ENCODE data around the gene ZNF337. TPM values are rescaled to one million over a fixed set of nuclear protein-coding genes. Genes with fewer than 3 reads are reported as not detected.
"Not testable (repeated sequence)": the region's sequence is repeated elsewhere in the genome, so short reads cannot be mapped to it uniquely, and the experiment has no call there.

ZNF337 gene
- total RNA-seq, 3 donors from 2014 or later = 7.2 to 16.2 (median 8.3) TPM

DNA sequence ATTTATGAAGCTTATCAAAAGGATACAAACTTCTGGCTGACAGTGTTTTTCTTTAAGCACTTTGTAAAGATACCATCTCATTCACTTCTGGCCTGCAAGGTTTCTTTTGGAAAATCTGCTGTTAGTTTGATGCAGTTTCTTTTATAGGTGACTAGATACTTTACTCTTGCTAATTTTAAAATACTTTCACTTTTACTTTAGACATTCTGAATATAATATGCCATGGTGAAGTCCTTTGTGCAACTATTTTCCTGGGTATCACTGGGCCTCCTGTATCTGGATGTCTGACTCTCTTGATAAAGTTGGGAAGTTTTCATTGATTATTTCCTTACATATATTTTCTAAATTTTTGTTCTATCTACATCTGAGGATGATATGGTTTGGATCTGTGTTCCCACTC lies 29.0 kb upstream of the ZNF337 start:
- no peak overlapping the region for H3K4me3 ChIP-seq
- TF ChIP-seq, protein P1, sequence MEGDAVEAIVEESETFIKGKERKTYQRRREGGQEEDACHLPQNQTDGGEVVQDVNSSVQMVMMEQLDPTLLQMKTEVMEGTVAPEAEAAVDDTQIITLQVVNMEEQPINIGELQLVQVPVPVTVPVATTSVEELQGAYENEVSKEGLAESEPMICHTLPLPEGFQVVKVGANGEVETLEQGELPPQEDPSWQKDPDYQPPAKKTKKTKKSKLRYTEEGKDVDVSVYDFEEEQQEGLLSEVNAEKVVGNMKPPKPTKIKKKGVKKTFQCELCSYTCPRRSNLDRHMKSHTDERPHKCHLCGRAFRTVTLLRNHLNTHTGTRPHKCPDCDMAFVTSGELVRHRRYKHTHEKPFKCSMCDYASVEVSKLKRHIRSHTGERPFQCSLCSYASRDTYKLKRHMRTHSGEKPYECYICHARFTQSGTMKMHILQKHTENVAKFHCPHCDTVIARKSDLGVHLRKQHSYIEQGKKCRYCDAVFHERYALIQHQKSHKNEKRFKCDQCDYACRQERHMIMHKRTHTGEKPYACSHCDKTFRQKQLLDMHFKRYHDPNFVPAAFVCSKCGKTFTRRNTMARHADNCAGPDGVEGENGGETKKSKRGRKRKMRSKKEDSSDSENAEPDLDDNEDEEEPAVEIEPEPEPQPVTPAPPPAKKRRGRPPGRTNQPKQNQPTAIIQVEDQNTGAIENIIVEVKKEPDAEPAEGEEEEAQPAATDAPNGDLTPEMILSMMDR (IDR thresholded peaks at IDR 0.05) = no peak
- H3K4me1 ChIP-seq (ENCODE audit: low read depth) = no peaks in the 10 kb centered on the region
- no peak for ATAC-seq
- intact Hi-C loops (cut with DNase I, micrococcal nuclease) = no loop called here
- peaks cover 13% of the 10 kb centered on the region for H3K9me3 ChIP-seq
- no peaks in the 10 kb centered on the region for H3K36me3 ChIP-seq (ENCODE audit: low read depth)
- no peak for DNase-seq

DNA sequence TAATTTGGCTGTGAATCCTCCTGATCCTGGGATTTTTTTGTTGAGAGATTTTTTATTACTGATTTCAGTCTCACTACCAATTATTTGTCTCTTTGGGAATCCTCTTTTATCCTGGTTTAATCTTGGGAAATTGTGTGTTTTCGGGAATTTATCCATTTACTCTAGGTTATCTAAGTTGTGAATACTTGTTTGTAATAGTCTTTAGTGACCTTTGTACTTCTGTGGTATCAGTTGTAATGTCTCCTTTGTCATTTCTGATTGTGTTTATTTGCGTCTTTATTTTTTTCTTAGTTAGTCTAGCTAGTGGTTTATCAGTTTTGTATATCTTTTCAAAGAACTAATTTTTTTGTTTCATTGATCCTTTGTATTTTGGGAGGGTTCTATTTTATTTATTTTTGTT lies 27.3 kb upstream of the ZNF337 start:
- TF ChIP-seq, protein P1 (IDR thresholded peaks at IDR 0.05) = no peak
- intact Hi-C loops (cut with DNase I, micrococcal nuclease) = no loop called here
- H3K4me3 ChIP-seq = no peak overlapping the region
- DNase-seq (no peak), ATAC-seq (no peak)
- H3K4me1 ChIP-seq (ENCODE audit: low read depth) = no peaks in the 10 kb centered on the region
- H3K36me3 ChIP-seq (ENCODE audit: low read depth) = no peaks in the 10 kb centered on the region
- H3K9me3 ChIP-seq = peaks cover 13% of the 10 kb centered on the region

GRCh38 chr20:25720285-25720684 lies 23.6 kb upstream of the ZNF337 start:
- Histone ChIP-seq H3K9me3 (no peaks in the 10 kb centered on the region), H3K4me1 (ENCODE audit: low read depth) (no peaks in the 10 kb centered on the region), H3K36me3 (ENCODE audit: low read depth) (no peaks in the 10 kb centered on the region), H3K4me3 (no peak overlapping the region)
- TF ChIP-seq, protein P1 (IDR thresholded peaks at IDR 0.05) = no peak
- peak in 1 of 3 donors; percentile 36 for DNase-seq
- intact Hi-C loops (cut with DNase I, micrococcal nuclease) = no loop called here
- ATAC-seq = no peak

DNA sequence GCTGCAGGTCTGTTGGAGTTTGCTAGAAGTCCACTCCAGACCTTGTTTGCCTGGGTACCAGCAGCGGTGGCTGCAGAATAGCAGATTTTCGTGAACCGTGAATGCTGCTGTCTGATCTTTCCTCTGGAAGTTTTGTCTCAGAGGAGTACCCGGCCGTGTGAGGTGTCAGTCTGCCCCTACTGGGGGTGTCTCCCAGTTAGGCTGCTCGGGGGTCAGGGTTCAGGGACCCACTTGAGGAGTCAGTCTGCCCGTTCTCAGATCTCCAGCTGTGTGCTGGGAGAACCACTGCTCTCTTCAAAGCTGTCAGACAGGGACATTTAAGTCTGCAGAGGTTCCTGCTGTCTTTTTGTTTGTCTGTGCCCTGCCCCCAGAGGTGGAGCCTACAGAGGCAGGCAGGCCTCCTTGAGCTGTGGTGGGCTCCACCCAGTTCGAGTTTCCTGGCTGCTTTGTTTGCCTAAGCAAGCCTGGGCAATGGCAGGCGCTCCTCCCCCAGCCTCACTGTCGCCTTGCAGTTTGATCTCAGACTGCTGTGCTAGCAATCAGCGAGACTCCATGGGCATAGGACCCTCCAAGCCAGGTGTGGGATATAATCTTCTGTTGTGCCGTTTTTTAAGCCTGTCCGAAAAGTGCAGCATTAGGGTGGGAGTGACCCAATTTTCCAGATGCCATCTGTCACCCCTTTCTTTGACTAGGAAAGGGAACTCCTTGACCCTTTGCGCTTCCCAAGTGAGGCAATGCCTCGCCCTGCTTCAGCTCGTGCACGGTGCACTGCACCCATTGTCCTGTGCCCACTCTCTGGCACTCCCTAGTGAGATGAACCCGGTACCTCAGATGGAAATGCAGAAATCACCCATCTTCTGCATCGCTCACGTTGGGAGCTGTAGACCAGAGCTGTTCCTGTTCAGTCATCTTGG lies 22.5 kb upstream of the ZNF337 start:
- H3K4me3 ChIP-seq; ATAC-seq; H3K9me3 ChIP-seq; H3K4me1 ChIP-seq (ENCODE audit: low read depth); intact Hi-C loops (cut with DNase I, micrococcal nuclease); H3K36me3 ChIP-seq (ENCODE audit: low read depth): not testable (repeated sequence)
- peak; percentile 54 to 64 (median 63) for DNase-seq

- H3K4me3 ChIP-seq = no peak overlapping the region
- TF ChIP-seq, protein P1 (IDR thresholded peaks at IDR 0.05) = no peak
- H3K9me3 ChIP-seq = no peaks in the 10 kb centered on the region
- DNase-seq (no peak), ATAC-seq (no peak)
- no peaks in the 10 kb centered on the region for H3K4me1 ChIP-seq (ENCODE audit: low read depth)
- intact Hi-C loops (cut with DNase I, micrococcal nuclease) = no loop called here
- no peaks in the 10 kb centered on the region for H3K36me3 ChIP-seq (ENCODE audit: low read depth)
These were observed 11.0 kb upstream of the ZNF337 start for GRCh38 chr20:25707695-25708094.

GRCh38 chr20:25706793-25707192 lies 10.1 kb upstream of the ZNF337 start:
- peak in 1 of 3 donors; percentile 44 for DNase-seq
- Histone ChIP-seq H3K4me3 (no peak overlapping the region), H3K9me3 (no peaks in the 10 kb centered on the region), H3K36me3 (ENCODE audit: low read depth) (no peaks in the 10 kb centered on the region), H3K4me1 (ENCODE audit: low read depth) (no peaks in the 10 kb centered on the region)
- TF ChIP-seq, protein P1 (IDR thresholded peaks at IDR 0.05) = no peak
- ATAC-seq = peak; percentile 43
- intact Hi-C loops (cut with DNase I, micrococcal nuclease) = no loop called here
